ENCODE measurements around the gene MIER3.
"Not testable (repeated sequence)": the region's sequence is repeated elsewhere in the genome, so short reads cannot be mapped to it uniquely, and the experiment has no call there.

Gene MIER3, protein sequence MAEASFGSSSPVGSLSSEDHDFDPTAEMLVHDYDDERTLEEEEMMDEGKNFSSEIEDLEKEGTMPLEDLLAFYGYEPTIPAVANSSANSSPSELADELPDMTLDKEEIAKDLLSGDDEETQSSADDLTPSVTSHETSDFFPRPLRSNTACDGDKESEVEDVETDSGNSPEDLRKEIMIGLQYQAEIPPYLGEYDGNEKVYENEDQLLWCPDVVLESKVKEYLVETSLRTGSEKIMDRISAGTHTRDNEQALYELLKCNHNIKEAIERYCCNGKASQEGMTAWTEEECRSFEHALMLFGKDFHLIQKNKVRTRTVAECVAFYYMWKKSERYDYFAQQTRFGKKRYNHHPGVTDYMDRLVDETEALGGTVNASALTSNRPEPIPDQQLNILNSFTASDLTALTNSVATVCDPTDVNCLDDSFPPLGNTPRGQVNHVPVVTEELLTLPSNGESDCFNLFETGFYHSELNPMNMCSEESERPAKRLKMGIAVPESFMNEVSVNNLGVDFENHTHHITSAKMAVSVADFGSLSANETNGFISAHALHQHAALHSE

DNA sequence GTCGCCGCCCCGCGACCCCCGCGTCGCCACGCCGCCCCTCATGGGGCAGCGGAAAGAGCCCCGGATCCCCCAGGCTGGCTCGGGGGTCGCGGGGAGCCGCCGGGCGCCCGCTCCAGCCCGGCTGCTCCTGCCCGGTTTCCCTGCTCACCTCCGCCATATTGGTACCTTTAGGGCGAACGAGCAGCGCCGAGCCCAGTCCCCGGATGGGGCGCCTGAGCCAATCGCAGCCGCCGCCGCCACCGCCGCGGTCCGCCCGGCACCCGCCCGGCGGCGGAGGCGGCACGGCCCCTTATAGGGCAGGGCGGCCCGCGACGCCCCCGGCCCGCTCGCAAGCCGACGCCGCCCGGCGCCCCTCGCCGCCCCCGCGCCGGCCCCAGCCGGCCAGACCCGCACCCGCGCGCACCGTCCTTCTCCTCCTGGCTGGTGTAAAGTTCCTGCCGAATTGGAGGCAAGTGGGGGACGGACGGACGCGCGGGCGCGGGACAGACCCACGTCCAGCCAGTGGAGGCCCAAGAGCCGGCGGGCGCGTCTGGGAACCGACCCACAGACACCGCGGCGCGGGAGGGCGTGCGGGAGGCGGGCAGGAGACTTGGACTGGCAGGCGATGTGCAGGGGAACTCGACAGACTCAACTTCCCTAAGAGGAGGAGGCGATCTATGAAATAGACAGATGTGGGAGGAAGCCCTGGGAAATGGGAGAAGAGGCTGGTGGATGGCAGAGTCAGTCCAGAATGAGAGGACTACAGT is at the start of gene MIER3:
Gene MIER3, minus strand, starts transcription at position 178 of the 746 bp plus-strand sequence. Its CDS starts 21 bp downstream, at position 157.
- DNase-seq (ENCODE audit: low read depth in 3 of 3) = peak; percentile 63 to 73 (median 65)

DNA sequence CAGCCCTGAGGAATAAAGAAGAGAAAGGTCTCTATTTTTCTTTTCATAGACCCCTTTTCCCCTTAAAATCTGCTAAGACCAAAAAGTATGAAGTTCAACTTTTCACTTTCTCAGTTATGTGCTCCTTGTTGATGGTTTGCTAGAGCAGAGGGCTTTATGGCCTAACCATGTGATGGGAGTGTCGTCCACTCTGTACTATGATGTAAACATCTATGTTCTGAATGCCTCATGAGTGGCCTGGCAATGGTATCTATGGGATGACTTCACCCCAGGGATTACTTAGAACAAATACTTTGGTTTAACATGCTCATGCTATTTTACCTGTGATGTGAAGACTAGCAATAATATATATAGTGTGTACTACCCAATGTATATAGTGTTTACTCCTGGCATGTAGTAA is 43.7 kb upstream of the MIER3 start:
- no peak for DNase-seq (ENCODE audit: low read depth in 3 of 3)

DNA sequence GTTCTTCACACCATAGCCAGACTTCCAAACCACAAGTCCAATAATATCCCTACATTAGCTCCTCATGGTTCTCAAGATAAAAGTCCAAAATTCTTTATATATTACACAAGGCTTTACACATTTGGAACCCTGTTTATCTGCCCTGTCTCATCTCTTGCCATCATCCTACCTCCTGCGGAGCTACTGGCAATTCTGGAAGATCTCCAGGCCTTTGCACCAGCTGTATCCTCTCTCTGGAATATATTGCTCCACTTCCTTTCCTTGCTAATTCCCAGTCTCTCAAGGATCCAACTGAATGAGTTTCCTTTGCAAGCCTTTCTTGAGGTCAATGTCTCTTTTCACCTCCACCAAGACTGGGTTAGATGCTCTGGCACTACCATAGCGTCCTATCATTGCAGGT is 41.3 kb upstream of the MIER3 start:
- no peak for DNase-seq (ENCODE audit: low read depth in 3 of 3)

DNA sequence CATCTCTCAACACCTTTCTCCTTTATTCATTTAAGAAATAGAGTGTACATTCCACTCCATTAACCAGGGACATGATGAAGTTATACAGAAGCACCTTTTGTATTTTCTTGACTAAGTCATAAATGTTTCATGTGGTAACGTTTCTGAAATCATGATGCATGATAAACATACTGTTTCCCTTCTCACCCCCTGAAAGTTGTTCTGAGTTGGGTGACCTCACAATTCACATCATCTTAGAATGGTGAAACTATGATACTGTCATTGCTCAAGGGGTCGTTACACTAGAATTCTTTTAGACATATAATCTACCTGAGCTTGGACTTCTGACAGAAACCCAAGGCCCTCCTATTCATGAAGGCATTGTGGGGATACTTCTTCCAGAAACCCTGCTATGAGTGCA is 37.8 kb upstream of the MIER3 start:
- DNase-seq (ENCODE audit: low read depth in 3 of 3) = no peak

DNA sequence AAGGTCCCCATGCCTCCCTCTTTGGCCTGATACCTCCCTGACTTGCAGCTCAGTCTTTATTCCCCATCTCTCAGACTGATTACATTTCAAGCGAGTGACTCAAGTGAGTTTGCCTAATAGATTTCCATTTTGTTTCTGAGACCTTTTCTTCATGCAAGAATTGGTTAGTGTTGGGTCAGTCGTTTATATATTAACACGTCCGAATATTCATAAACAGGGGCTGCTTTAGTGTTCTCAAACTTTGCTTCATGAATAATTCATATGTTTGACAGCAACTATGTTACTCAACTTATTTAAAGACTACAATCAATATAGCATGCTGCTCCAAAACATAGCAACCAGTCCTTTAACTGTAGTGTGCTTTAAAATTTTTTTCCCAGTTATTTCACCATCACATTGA is 36.6 kb upstream of the MIER3 start:
- DNase-seq (ENCODE audit: low read depth in 3 of 3) = no peak

DNA sequence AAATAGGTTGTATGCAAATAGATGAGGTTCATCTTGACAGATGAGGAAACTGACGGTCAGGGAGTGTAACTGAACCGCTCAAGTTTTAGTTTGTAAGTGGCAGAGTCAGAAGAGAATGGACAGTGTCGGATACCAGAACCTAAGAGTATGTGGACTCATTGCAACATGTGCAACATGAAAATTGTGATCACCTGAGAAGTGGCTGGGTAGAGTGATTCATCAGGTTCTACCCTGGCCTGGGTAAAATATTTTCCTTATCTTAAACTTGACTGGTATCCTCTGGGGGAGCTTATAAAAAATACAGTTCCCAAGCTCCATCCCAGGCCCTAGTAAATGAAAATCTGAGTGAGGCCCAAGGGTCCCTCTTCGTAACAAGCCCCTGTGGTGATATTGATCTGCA is 35.2 kb upstream of the MIER3 start:
- DNase-seq (ENCODE audit: low read depth in 3 of 3) = no peak

DNA sequence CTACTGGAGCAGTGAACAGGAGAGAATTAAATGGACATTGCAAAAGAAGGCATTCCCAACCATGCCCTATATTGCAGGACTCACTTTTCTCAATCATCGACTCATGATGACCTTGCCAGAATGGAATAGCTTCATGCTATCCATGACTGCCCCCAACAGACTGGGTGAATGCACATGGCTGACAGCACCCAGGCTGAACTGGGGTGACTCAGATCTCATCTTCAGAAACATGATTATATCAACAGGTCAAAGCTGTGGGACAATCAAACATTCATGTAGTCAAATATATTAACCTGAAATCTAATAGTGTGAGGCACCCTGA is 34.7 kb upstream of the MIER3 start:
- DNase-seq (ENCODE audit: low read depth in 3 of 3) = no peak

DNA sequence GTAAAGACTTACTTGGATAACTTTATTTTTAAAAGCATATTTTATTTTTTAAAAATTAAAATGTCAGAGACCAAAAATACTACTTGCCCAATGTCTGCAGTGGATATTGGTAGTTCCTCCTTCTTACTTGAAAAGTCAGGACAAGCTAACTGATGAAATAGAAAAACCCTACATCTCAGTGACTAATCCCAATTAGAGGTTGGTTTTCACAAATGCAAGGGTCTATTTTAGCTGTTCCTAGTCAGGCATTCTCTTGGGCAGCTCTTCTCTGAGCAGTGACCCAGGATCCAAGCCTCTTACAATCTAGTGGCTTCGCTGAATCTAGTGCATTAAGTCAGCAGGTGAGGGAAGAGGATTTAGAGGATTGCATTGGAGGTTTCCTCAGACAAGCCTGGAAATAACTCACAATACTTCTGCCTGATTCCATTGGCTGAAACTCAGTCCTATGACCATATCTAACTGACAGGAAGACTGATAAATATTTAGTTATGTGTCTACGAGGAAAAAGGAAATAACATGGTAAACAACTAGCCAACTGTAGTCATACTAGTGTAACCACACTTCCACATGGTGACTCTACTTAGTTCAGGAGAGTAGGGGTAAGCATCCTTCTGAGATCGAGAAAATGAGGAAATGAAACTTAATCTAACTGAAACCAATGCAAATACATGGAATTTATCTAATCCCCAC is 34.2 kb upstream of the MIER3 start:
- no peak for DNase-seq (ENCODE audit: low read depth in 3 of 3)

DNA sequence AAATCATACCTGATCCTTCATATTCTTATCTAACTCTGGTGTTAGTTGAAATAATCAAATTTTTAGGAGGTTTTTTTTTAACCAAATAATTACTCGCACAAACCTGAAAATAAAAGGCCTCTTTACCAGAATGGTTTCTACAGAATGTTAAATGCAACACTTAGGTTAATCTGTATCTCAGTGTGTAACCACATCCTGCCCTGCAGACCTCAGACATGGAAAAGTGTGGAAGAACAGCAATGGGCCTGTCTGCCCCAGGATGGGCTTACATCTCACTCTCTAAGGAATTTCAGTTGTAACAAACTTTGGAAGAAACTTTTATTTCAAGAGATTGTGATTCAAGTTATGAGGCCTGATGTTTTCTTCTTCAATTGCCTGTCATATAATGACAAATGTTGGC is 32.5 kb upstream of the MIER3 start:
- DNase-seq (ENCODE audit: low read depth in 3 of 3) = no peak

DNA sequence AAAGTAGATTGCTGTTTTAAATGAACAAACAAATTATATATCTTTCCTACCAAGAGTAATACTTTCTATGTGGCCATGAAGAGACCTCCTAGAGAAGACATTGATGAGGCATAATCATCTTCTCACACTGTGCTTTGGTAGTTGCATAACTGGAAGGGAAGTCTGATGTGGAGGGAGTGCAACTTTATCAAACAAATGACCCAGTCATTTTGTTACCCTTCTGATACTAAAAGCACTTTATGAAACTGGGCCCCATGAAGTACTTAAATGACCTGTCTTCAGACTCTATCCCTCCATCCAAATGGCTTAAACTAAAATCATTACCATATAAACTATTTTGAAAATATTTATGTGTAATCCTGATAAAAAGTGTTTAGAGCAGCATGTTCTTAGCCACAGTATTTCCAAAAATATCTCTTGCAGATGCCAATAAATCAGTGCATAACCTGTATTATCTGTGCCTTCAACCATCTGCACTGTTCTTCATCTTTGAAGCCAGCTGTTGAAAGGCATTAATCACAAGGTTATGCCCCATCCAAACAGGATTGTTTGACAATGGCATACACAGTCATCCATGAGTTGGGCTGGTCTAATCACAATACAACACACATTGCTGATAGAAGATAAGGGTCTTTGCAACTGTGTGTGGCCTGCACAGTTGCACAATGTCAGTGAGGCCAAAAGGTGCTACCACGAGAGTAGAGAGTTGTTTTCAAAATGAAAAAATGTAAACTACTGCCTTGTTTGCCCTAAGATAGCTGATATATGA is 31.9 kb upstream of the MIER3 start:
- DNase-seq (ENCODE audit: low read depth in 3 of 3) = no peak

DNA sequence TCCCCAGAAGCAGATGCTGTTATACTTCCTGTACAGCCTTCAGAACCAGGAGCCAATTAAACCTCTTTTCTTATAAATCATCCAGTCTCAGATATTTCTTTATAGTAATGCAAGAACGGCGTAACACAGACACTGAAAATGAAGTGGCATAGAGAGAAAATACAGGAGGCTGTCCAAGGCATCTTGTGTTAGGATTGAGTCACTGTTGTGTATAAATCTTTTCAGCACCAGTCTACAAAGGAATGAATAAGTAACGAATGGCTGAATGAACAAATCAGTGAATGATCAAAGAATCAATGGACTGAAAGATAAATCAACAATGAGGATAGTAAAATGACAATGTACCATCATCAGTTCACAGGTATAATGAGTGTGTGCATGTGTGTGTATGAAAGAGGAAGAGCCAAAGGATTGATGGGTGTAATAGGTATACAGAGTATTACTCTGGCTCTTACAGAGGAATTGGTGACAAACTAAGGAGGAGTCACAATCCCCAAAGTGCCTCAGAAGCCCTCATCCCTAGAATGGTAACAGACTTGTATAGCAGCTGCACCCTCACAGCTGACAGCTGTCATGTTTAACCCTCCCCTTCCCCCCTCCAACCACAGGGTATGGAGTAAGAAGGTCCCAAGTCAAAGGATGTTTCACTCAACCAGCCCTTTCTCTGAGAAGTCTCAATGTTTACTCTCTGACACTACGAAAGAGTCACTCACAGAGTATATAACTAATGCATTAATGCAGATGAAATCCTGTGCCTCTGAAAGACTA is 29.8 kb upstream of the MIER3 start:
- DNase-seq (ENCODE audit: low read depth in 3 of 3) = no peak

DNA sequence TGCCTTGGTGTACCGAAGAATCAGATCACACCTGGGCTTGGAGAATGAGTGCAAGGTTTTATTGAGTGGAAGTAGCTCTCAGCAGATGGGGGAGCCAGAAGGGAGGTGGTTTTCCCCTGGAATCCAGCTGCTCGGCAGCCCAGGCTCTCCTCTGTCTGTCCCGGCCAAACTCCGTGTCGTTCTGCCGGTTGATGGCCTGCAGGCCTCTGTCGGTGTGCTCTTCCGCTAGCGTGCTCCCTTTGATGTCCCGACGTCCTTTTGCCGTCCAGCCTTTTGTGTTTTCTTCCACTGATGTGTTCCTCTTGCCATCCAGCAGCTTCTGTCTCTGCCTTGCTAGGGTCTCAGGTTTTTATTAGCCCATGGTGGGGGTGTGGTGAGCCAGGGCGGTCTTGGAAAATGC is 28.0 kb upstream of the MIER3 start:
- DNase-seq (ENCODE audit: low read depth in 3 of 3) = no peak

DNA sequence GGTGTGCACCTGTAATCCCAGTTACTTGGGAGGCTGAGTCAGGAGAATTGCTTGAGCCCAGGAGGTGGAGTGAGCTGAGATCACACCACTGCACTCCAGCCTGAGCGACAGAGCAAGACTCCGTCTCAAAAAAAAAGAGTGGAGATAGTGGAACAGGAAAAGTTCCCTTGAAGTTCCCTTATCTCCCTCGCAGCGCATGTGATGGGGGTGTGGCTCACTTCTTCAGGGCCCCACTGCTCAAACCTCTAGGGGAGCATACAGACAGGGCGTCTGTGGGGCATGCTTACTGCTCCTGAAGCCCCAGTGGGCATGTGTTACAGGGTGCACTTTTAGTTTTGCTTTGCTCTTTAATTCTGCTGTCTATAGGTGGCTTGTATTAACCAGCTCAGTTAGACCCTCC is 27.6 kb upstream of the MIER3 start:
- not testable (repeated sequence) for DNase-seq (ENCODE audit: low read depth in 3 of 3)

DNA sequence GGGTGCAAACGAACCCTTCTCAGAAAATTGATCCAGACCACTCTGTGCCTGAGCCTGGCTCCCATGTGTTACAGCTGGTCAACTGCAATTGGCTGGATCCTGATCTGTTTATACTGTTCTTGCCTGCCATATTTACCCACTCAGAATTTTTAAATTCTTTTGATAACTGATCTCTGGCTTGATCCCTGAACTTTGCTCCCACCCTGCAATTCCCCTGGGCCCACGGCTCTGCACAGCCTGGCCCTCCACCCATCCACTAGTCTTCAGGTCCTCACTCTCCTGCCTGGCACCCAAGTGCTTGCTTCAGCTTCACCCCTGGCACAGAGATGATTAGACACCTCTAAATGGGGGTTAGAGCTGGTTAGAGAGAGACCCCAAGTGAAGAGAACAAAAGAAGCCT is 25.9 kb upstream of the MIER3 start:
- no peak for DNase-seq (ENCODE audit: low read depth in 3 of 3)

DNA sequence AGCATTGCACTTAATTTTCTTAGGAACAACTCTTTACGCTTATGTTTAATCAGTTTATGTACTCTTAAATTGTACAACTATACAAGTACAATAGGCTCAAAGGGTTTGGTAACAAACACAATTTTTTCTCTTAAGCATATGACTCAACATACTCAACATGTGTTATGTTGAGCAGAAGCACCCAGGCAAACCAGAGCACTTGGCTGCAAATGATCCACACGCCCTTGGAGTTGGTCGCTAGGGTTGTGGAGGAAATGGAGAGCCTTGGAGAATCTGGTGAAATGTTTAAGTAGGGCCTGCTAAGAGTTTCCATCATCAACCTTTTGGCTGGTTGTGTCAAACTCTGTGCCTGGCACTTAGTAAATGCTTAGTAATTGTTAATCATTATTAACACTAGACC is 25.1 kb upstream of the MIER3 start:
- DNase-seq (ENCODE audit: low read depth in 3 of 3) = no peak

DNA sequence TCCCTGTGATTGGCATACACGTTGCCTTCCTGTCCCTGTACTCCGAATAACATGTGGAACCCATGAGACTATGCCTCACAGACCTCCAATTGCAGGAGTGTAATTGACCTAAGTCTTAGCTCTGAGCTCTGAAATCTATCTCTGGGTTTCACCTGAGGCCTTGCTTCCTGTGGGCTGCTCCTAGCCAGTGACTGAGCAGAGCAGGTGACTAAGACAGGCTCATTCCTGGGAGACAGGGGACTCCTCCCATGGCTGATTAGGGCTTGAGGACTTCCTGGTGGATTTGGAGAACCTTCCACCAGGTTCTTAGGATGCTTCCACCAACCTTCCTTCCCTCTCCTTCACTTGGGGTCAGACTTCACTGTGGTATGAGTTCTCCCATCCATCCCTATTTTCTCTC is 22.3 kb upstream of the MIER3 start:
- no peak for DNase-seq (ENCODE audit: low read depth in 3 of 3)

DNA sequence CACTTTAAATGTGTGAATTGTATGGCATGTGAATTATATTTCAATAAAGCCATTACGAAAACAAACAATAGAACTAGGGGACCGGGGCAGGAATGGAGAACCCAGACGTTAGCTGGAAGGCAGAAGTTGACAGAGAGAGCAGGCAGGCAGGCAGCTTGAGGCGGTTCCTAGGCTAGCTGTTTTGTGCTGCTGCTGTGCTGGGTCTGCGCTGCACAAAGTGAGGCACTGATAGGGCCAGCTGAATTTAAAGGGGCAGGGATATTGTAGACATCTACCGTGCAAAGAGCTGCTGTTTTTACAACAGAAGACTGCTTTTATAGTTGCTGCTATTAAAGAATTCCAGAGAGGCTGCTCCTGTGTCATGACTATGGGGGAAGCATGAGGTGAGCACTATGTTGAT is 21.6 kb upstream of the MIER3 start:
- no peak for DNase-seq (ENCODE audit: low read depth in 3 of 3)

DNA sequence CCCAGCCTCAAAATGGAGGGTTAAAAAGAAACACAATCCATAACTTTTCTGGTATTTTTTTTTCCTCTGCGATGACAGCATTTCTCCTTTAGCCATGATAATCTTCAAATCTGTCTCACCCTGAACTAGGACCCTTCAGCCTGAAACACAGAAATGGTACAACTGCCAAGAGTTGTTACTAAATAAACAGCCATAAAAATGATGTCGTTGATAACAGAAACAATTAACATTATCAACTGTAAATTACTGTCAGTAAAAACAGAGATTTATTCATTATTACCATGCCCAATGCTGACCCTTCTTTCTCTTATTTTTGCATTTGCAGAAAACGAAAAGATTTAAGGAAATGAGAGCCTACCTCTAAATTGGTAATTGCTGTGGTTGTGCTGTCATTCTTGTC is 19.4 kb upstream of the MIER3 start:
- no peak for DNase-seq (ENCODE audit: low read depth in 3 of 3)

DNA sequence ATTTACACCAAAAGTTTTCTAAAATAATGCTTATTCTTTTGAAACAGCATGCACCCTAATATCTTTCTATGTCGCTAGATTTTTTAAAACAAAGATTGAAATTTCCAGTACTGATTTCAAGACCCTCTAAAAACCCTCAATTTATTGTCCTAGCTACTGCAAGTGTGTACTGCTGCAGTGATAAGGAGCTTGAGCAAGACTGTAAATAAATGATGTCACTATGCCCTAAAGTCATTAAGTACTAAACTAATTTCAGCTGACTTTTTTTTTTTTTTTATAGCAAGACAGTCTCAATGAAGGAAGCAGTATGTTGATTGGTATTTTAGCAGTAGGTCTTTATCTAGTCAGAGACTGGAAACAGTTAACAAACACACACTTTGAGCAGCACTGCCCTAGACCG is 12.2 kb upstream of the MIER3 start:
- DNase-seq (ENCODE audit: low read depth in 3 of 3) = no peak

DNA sequence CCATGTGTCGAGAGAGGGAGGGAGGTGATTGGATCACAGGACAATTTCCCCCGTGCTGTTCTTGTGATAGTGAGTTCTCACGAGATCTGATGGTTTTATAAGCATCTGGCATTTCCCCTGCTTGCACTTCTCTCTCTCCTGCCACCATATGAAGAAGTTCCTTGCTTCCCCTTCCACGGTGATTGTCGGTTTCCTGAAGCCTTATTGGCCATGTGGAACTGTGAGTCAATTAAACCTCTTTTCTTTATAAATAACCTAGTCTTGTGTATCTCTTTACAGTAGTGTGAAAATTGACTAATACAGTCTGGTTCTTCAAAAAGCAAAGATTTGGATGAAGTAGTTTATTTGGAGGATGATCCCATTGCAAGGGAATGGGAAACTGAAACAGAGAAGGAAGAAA is 11.3 kb upstream of the MIER3 start:
- no peak for DNase-seq (ENCODE audit: low read depth in 3 of 3)

DNA sequence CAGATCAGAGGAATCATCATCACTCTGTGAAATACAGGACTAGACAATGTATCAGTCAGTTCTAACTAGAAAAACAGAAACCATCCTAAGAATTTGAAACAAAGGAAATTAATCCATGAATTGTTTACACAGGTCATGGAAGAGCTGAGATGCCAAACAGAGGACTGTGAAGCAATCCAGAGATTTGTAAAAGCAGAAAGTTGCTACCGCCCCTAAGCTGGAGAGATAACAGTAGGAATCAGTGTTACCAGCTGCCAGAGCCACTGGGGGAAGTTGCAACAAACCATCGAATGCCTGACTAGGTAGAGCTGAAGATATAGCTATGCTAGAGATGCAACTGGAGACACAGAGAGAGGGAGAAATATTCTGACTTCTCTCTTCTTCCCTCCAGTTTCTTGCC is 10.4 kb upstream of the MIER3 start:
- DNase-seq (ENCODE audit: low read depth in 3 of 3) = no peak
